GM12878 (cell line): ENCODE data around the gene SLC9A7.

Source experiments
- CHD2 ChIP-seq: IDR thresholded peaks from 2 replicates; pipeline ENCODE4 v1.6.1; 2011; ENCODE audit warnings: low read depth, low read length, improper control_type of control experiment, borderline replicate concordance
- EZH2 ChIP-seq: IDR thresholded peaks from 2 replicates; pipeline ENCODE4 v1.6.1; 2012; ENCODE audit warnings: low read depth, mild to moderate bottlenecking, control low read depth, inconsistent platforms, low read length, borderline replicate concordance; ENCODE audit not compliant: control insufficient read depth
- MXI1 ChIP-seq: fragments of 150-350 bp; IDR thresholded peaks from 2 replicates; pipeline ENCODE4 v1.6.1; 2011; ENCODE audit warnings: low read depth, mild to moderate bottlenecking, inconsistent platforms, low read length, improper control_type of control experiment
- NFXL1 ChIP-seq: fragments of 450-650 bp; IDR thresholded peaks from 2 replicates; pipeline ENCODE4 v1.6.1; 2017; ENCODE audit warnings: antibody characterized with exemption, mild to moderate bottlenecking, borderline replicate concordance
- NFYB ChIP-seq: IDR thresholded peaks from 2 replicates; pipeline ENCODE4 v1.6.1; 2011; ENCODE audit warnings: low read depth, mild to moderate bottlenecking, low read length, improper control_type of control experiment, moderate library complexity; ENCODE audit not compliant: insufficient read depth
- NRF1 ChIP-seq: conservative IDR thresholded peaks from 2 replicates; pipeline ENCODE4 v1.6.1; 2011; ENCODE audit warnings: mild to moderate bottlenecking, low read depth, low read length, improper control_type of control experiment
- POLR2A ChIP-seq: IDR thresholded peaks from 2 replicates; pipeline ENCODE4 v1.6.1; 2011; ENCODE audit warnings: low read depth, mild to moderate bottlenecking, low read length
- POLR2AphosphoS2 ChIP-seq: IDR thresholded peaks from 2 replicates; pipeline ENCODE4 v1.6.1; 2011; ENCODE audit warnings: low read depth, mild to moderate bottlenecking, low read length, improper control_type of control experiment, moderate library complexity
- TF ChIP-seq, protein P1 (sequence below): fragments of 450-650 bp; conservative IDR thresholded peaks from 2 replicates; pipeline ENCODE4 v1.6.1; 2017; ENCODE audit warnings: mild to moderate bottlenecking, moderate library complexity
- TF ChIP-seq, protein P2 (sequence below), 3 experiments: IDR thresholded peaks in 2 of 3; conservative IDR thresholded peaks in 1 of 3; 2 replicates each; pipeline ENCODE4 v1.5.1; 2011; ENCODE audit warnings: low read depth in 3 of 3, low read length in 3 of 3, mild to moderate bottlenecking in 3 of 3, control low read depth in 2 of 3, moderate library complexity in 2 of 3, inconsistent platforms in 1 of 3, mixed read lengths in 1 of 3; ENCODE audit not compliant: control insufficient read depth in 2 of 3, insufficient read depth in 1 of 3; ENCODE audit errors: extremely low read depth in 1 of 3
- TF ChIP-seq, protein P3 (sequence below): IDR thresholded peaks from 2 replicates; pipeline ENCODE4 v1.6.1; 2012; ENCODE audit warnings: low read depth, low read length, improper control_type of control experiment
- TF ChIP-seq, protein P4 (sequence below): fragments of 450-650 bp; IDR thresholded peaks from 2 replicates; pipeline ENCODE4 v1.6.1; 2016; ENCODE audit warnings: mild to moderate bottlenecking

- TF ChIP-seq, protein P1, sequence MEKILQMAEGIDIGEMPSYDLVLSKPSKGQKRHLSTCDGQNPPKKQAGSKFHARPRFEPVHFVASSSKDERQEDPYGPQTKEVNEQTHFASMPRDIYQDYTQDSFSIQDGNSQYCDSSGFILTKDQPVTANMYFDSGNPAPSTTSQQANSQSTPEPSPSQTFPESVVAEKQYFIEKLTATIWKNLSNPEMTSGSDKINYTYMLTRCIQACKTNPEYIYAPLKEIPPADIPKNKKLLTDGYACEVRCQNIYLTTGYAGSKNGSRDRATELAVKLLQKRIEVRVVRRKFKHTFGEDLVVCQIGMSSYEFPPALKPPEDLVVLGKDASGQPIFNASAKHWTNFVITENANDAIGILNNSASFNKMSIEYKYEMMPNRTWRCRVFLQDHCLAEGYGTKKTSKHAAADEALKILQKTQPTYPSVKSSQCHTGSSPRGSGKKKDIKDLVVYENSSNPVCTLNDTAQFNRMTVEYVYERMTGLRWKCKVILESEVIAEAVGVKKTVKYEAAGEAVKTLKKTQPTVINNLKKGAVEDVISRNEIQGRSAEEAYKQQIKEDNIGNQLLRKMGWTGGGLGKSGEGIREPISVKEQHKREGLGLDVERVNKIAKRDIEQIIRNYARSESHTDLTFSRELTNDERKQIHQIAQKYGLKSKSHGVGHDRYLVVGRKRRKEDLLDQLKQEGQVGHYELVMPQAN, result no peak
- TF ChIP-seq, protein P2, sequence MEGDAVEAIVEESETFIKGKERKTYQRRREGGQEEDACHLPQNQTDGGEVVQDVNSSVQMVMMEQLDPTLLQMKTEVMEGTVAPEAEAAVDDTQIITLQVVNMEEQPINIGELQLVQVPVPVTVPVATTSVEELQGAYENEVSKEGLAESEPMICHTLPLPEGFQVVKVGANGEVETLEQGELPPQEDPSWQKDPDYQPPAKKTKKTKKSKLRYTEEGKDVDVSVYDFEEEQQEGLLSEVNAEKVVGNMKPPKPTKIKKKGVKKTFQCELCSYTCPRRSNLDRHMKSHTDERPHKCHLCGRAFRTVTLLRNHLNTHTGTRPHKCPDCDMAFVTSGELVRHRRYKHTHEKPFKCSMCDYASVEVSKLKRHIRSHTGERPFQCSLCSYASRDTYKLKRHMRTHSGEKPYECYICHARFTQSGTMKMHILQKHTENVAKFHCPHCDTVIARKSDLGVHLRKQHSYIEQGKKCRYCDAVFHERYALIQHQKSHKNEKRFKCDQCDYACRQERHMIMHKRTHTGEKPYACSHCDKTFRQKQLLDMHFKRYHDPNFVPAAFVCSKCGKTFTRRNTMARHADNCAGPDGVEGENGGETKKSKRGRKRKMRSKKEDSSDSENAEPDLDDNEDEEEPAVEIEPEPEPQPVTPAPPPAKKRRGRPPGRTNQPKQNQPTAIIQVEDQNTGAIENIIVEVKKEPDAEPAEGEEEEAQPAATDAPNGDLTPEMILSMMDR (IDR thresholded peaks at IDR 0.05 in 2 of 3, conservative IDR thresholded peaks at IDR 0.05 in 1 of 3; ENCODE audit: control insufficient read depth in 2 of 3, extremely low read depth in 1 of 3, insufficient read depth in 1 of 3, low read depth in 3 of 3, low read length in 3 of 3), result no peak
- TF ChIP-seq CHD2 (no peak), NRF1 (no peak), POLR2AphosphoS2 (no peak), MXI1 (no peak), NFYB (no peak), EZH2 (no peak), NFXL1 (no peak), POLR2A (no peak)
- TF ChIP-seq, protein P3, sequence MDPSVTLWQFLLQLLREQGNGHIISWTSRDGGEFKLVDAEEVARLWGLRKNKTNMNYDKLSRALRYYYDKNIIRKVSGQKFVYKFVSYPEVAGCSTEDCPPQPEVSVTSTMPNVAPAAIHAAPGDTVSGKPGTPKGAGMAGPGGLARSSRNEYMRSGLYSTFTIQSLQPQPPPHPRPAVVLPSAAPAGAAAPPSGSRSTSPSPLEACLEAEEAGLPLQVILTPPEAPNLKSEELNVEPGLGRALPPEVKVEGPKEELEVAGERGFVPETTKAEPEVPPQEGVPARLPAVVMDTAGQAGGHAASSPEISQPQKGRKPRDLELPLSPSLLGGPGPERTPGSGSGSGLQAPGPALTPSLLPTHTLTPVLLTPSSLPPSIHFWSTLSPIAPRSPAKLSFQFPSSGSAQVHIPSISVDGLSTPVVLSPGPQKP, result no peak
- TF ChIP-seq, protein P4, sequence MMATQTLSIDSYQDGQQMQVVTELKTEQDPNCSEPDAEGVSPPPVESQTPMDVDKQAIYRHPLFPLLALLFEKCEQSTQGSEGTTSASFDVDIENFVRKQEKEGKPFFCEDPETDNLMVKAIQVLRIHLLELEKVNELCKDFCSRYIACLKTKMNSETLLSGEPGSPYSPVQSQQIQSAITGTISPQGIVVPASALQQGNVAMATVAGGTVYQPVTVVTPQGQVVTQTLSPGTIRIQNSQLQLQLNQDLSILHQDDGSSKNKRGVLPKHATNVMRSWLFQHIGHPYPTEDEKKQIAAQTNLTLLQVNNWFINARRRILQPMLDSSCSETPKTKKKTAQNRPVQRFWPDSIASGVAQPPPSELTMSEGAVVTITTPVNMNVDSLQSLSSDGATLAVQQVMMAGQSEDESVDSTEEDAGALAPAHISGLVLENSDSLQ, result no peak
Observed at GRCh38 chrX:46750889-46751288, 8.0 kb downstream of the SLC9A7 start.
